GM12878 (cell line): ENCODE measurements around the gene CCR7.

Experiments
- CBX3 ChIP-seq: fragments of 200-600 bp; sonication (generic); IDR thresholded peaks from 2 replicates; pipeline ENCODE4 v1.6.1; 2016; ENCODE audit warnings: low read depth, borderline replicate concordance
- JUND ChIP-seq: IDR thresholded peaks from 2 replicates; pipeline ENCODE4 v1.6.1; 2012; ENCODE audit warnings: low read depth, mild to moderate bottlenecking, low read length, improper control_type of control experiment, moderate library complexity
- RFX5 ChIP-seq: IDR thresholded peaks from 2 replicates; pipeline ENCODE4 v1.6.1; 2011; ENCODE audit warnings: low read depth, low read length, improper control_type of control experiment
- SRF ChIP-seq, 2 experiments: IDR thresholded peaks; 2 replicates each; pipeline ENCODE4 v1.6.1; 2011; ENCODE audit warnings: low read depth in 2 of 2, low read length in 2 of 2, mild to moderate bottlenecking in 1 of 2, moderate library complexity in 1 of 2
- TCF12 ChIP-seq: IDR thresholded peaks from 2 replicates; pipeline ENCODE4 v1.6.1; 2011; ENCODE audit warnings: low read depth, mild to moderate bottlenecking, low read length
- TF ChIP-seq, protein P1 (sequence below), 3 experiments: IDR thresholded peaks in 2 of 3; conservative IDR thresholded peaks in 1 of 3; 2 replicates each; pipeline ENCODE4 v1.5.1; 2011; ENCODE audit warnings: low read depth in 3 of 3, low read length in 3 of 3, mild to moderate bottlenecking in 3 of 3, control low read depth in 2 of 3, moderate library complexity in 2 of 3, inconsistent platforms in 1 of 3, mixed read lengths in 1 of 3; ENCODE audit not compliant: control insufficient read depth in 2 of 3, insufficient read depth in 1 of 3; ENCODE audit errors: extremely low read depth in 1 of 3
- TF ChIP-seq, protein P2 (sequence below): IDR thresholded peaks from 2 replicates; pipeline ENCODE4 v1.6.1; 2012; ENCODE audit warnings: low read depth, low read length, improper control_type of control experiment

DNA sequence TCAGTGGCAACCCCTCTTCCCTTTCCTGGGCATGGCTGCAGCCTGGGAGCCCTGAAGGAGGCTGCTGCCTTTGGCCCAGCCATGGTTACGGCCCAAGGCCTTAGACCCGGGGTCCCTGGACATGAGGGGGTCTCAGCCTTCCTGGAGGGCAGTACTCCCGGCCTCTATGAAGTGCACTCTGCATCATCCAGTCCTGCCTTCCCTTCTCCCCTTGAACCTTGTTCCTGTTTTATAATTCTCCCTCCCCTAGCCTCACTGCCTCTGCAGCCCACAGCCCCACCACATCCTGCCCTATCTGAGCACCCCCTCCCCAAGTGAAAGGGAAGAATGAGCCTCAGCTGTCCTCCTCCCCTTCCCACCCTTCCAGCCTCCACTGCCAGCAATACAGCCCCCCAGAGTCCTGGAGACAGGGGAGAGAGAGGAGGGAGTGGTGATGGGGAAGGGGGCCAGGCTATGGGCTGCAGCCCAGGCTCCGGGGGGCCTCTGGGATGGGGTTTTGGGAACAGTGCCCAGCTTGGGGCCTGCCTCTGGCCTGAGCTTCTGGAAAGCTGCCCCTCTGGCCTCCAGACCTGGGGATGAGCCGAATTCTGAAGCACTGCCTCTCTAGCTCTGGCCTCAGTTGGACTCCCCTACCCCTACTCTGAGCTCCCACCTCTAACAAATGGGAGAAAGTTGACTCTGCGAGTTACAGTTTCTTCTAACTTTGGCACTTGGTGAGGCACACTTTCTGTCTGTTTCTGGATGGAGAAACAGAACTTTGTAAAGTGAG, 7.6 kb downstream of the CCR7 start:
- no peak for TF ChIP-seq JUND
- TF ChIP-seq, protein P1, sequence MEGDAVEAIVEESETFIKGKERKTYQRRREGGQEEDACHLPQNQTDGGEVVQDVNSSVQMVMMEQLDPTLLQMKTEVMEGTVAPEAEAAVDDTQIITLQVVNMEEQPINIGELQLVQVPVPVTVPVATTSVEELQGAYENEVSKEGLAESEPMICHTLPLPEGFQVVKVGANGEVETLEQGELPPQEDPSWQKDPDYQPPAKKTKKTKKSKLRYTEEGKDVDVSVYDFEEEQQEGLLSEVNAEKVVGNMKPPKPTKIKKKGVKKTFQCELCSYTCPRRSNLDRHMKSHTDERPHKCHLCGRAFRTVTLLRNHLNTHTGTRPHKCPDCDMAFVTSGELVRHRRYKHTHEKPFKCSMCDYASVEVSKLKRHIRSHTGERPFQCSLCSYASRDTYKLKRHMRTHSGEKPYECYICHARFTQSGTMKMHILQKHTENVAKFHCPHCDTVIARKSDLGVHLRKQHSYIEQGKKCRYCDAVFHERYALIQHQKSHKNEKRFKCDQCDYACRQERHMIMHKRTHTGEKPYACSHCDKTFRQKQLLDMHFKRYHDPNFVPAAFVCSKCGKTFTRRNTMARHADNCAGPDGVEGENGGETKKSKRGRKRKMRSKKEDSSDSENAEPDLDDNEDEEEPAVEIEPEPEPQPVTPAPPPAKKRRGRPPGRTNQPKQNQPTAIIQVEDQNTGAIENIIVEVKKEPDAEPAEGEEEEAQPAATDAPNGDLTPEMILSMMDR (IDR thresholded peaks at IDR 0.05 in 2 of 3, conservative IDR thresholded peaks at IDR 0.05 in 1 of 3; ENCODE audit: control insufficient read depth in 2 of 3, extremely low read depth in 1 of 3, insufficient read depth in 1 of 3, low read depth in 3 of 3, low read length in 3 of 3) = no peak
- no peak for TF ChIP-seq TCF12
- TF ChIP-seq SRF (IDR thresholded peaks at IDR 0.05; ENCODE audit: low read depth in 2 of 2, low read length in 2 of 2) = no peak
- TF ChIP-seq, protein P2, sequence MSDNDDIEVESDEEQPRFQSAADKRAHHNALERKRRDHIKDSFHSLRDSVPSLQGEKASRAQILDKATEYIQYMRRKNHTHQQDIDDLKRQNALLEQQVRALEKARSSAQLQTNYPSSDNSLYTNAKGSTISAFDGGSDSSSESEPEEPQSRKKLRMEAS = no peak
- no peak for TF ChIP-seq CBX3
- TF ChIP-seq RFX5 = no peak
